H9 (cell line): ENCODE measurements around the gene SLC9A9. TPM values are rescaled to one million over a fixed set of nuclear protein-coding genes. Genes with fewer than 3 reads are reported as not detected.

Source experiments
- DNase-seq: peaks from one replicate; pipeline ENCODE4 v3.0.0-alpha.2; 2017
- H2AFZ ChIP-seq: one replicate; pipeline ENCODE4 v1.6.1; 2013; ENCODE audit warnings: mild to moderate bottlenecking, low read length, control low read depth, moderate library complexity
- H2AK5ac ChIP-seq: 2 replicates; pipeline ENCODE4 v1.6.1; 2013; ENCODE audit warnings: low read length, control low read depth, mixed read lengths; ENCODE audit not compliant: insufficient read length
- H2BK120ac ChIP-seq: one replicate; pipeline ENCODE4 v1.6.1; 2013; ENCODE audit warnings: low read depth, mild to moderate bottlenecking, low read length, control low read depth, inconsistent platforms; ENCODE audit not compliant: poor library complexity, severe bottlenecking
- H2BK12ac ChIP-seq: 2 replicates; pipeline ENCODE4 v1.6.1; 2013; ENCODE audit warnings: low read length, control low read depth, mixed read lengths, low read depth; ENCODE audit not compliant: insufficient read length
- H2BK15ac ChIP-seq: 2 replicates; pipeline ENCODE4 v1.6.1; 2013; ENCODE audit warnings: low read depth, low read length, control low read depth
- H2BK20ac ChIP-seq: one replicate; pipeline ENCODE4 v1.6.1; 2013; ENCODE audit warnings: low read depth, mild to moderate bottlenecking, low read length, control low read depth, inconsistent platforms; ENCODE audit not compliant: poor library complexity, severe bottlenecking
- H2BK5ac ChIP-seq: 2 replicates; pipeline ENCODE4 v1.6.1; 2013; ENCODE audit warnings: low read length, control low read depth, mixed read lengths; ENCODE audit not compliant: insufficient read length
- H3K14ac ChIP-seq: 2 replicates; pipeline ENCODE4 v1.6.1; 2013; ENCODE audit warnings: low read length, control low read depth; ENCODE audit not compliant: insufficient read depth
- H3K18ac ChIP-seq: 2 replicates; pipeline ENCODE4 v1.6.1; 2013; ENCODE audit warnings: low read depth, mild to moderate bottlenecking, mixed read lengths, low read length, control low read depth; ENCODE audit not compliant: insufficient read length
- H3K23ac ChIP-seq: 2 replicates; pipeline ENCODE4 v1.6.1; 2013; ENCODE audit warnings: low read length, control low read depth, mixed read lengths, low read depth; ENCODE audit not compliant: insufficient read length
- H3K23me2 ChIP-seq: 2 replicates; pipeline ENCODE4 v1.6.1; 2013; ENCODE audit warnings: low read depth, mild to moderate bottlenecking, mixed read lengths, low read length, control low read depth; ENCODE audit not compliant: insufficient read length, poor library complexity, severe bottlenecking
- H3K27ac ChIP-seq: 2 replicates; pipeline ENCODE4 v1.5.1; 2013; ENCODE audit warnings: low read length, control low read depth, mixed read lengths, low read depth; ENCODE audit not compliant: insufficient read length
- H3K27me3 ChIP-seq: 2 replicates; pipeline ENCODE4 v1.6.1; 2013; ENCODE audit warnings: low read length, control low read depth, inconsistent platforms; ENCODE audit not compliant: insufficient read depth
- H3K4ac ChIP-seq: 2 replicates; pipeline ENCODE4 v1.6.1; 2013; ENCODE audit warnings: low read depth, mild to moderate bottlenecking, control low read depth, inconsistent platforms, low read length, moderate library complexity
- H3K4me1 ChIP-seq: 2 replicates; pipeline ENCODE4 v1.6.1; 2013; ENCODE audit warnings: low read length, control low read depth, inconsistent platforms; ENCODE audit not compliant: insufficient read depth
- H3K4me2 ChIP-seq: 2 replicates; pipeline ENCODE4 v1.6.1; 2013; ENCODE audit warnings: low read length, control low read depth, mixed read lengths; ENCODE audit not compliant: insufficient read length, insufficient read depth
- H3K56ac ChIP-seq: 2 replicates; pipeline ENCODE4 v1.6.1; 2013; ENCODE audit warnings: low read depth, mild to moderate bottlenecking, mixed read lengths, low read length, control low read depth; ENCODE audit not compliant: insufficient read length
- H3K79me1 ChIP-seq: 2 replicates; pipeline ENCODE4 v1.6.1; 2013; ENCODE audit warnings: low read depth, mild to moderate bottlenecking, moderate library complexity, low read length, control low read depth, inconsistent platforms; ENCODE audit not compliant: insufficient read depth, poor library complexity, severe bottlenecking
- H3K79me2 ChIP-seq: 2 replicates; pipeline ENCODE4 v1.6.1; 2013; ENCODE audit warnings: low read length, control low read depth, inconsistent platforms; ENCODE audit not compliant: insufficient read depth
- H3K9ac ChIP-seq: 2 replicates; pipeline ENCODE4 v1.6.1; 2013; ENCODE audit warnings: low read length, control low read depth, mixed read lengths; ENCODE audit not compliant: insufficient read length; ENCODE audit errors: extremely low read depth
- H3K9me3 ChIP-seq: one replicate; pipeline ENCODE4 v1.6.1; 2013; ENCODE audit warnings: low read depth, low read length, inconsistent platforms; ENCODE audit not compliant: control insufficient read depth
- H3T11ph ChIP-seq: one replicate; pipeline ENCODE4 v1.6.1; 2013; ENCODE audit warnings: mild to moderate bottlenecking, low read length, control low read depth, inconsistent platforms
- H4K20me1 ChIP-seq: one replicate; pipeline ENCODE4 v1.6.1; 2013; ENCODE audit not compliant: control insufficient read depth, insufficient read length, insufficient read depth
- H4K5ac ChIP-seq: 2 replicates; pipeline ENCODE4 v1.6.1; 2013; ENCODE audit warnings: low read depth, mild to moderate bottlenecking, mixed read lengths, low read length, control low read depth; ENCODE audit not compliant: insufficient read length
- H4K8ac ChIP-seq: replicated peaks from 2 replicates; pipeline ENCODE4 v1.6.1; 2013; ENCODE audit warnings: low read length, control low read depth, mixed read lengths, low read depth; ENCODE audit not compliant: insufficient read length
- H4K91ac ChIP-seq: 2 replicates; pipeline ENCODE4 v1.6.1; 2013; ENCODE audit warnings: low read depth, mild to moderate bottlenecking, moderate library complexity, mixed read lengths, low read length, control low read depth; ENCODE audit not compliant: insufficient read length
- H3K27ac Mint-ChIP-seq, 3 experiments: 2 replicates in 2 of 3; 3 replicates in 1 of 3; pipeline ENCODE4 v1.8.0; 2020 to 2021; ENCODE audit warnings: mixed read lengths in 3 of 3, mild to moderate bottlenecking in 1 of 3, moderate library complexity in 1 of 3
- H3K27me3 Mint-ChIP-seq: 2 replicates; pipeline ENCODE4 v1.8.0; 2021; ENCODE audit warnings: low read depth, mild to moderate bottlenecking, moderate library complexity, mixed read lengths
- H3K36me3 Mint-ChIP-seq, 3 experiments: 2 replicates in 2 of 3; 3 replicates in 1 of 3; pipeline ENCODE4 v1.8.0; 2020 to 2021; ENCODE audit warnings: low read depth in 3 of 3, mixed read lengths in 3 of 3; ENCODE audit not compliant: insufficient read depth in 1 of 3
- H3K4me1 Mint-ChIP-seq, 2 experiments: 2 replicates each; pipeline ENCODE4 v1.8.0; 2020; ENCODE audit warnings: mixed read lengths in 2 of 2
- H3K4me3 Mint-ChIP-seq, 2 experiments: 2 replicates in 1 of 2; 3 replicates in 1 of 2; pipeline ENCODE4 v1.8.0; 2020 to 2021; ENCODE audit warnings: mild to moderate bottlenecking in 2 of 2, mixed read lengths in 2 of 2, moderate library complexity in 1 of 2
- H3K9me3 Mint-ChIP-seq, 2 experiments: 2 replicates in 1 of 2; 3 replicates in 1 of 2; pipeline ENCODE4 v1.8.0; 2020; ENCODE audit warnings: mild to moderate bottlenecking in 2 of 2, mixed read lengths in 2 of 2, moderate library complexity in 1 of 2
- CTCF ChIP-seq: fragments of 200-600 bp; sonication (generic); conservative IDR thresholded peaks from 3 replicates; pipeline ENCODE4 v1.8.0; 2021; ENCODE audit warnings: antibody characterized with exemption, mild to moderate bottlenecking
- WGBS: extraction: QIAGEN DNeasy Blood & Tissue Kit; methylation state at CpG from one replicate; pipeline ENCODE4 v1.1.7; 2013; ENCODE audit warnings: missing lambda C conversion rate, low lambda C conversion rate, mixed read lengths; ENCODE audit not compliant: insufficient read length; ENCODE audit errors: extremely low coverage; 5-methylcytosine and 5-hydroxymethylcytosine counted together
- total RNA-seq: library from RNA; stranded (reverse); gene quantifications from 2 replicates; pipeline ENCODE4 v1.2.1, GENCODE V29; 2021

Gene SLC9A9
- total RNA-seq, 1 experiment from 2014 or later = 0.35 TPM

GRCh38 chr3:143360244-143360643 lies 488.0 kb downstream of the SLC9A9 start:
- H3K27me3 Mint-ChIP-seq = no peaks in the 10 kb centered on the region
- WGBS = no CpG with 5 or more reads among the region's 2 CpGs

More at GRCh38 chr3:143360244-143360643, 488.0 kb downstream of the SLC9A9 start:
- no peak for TF ChIP-seq CTCF
- no peaks in the 10 kb centered on the region for H3K27me3 ChIP-seq
- no peaks in the 10 kb centered on the region for H3K9me3 ChIP-seq
- H3T11ph ChIP-seq = no peak overlapping the region
- Mint-ChIP-seq H3K4me3 (no peak overlapping the region), H3K4me1 (peaks cover 0 to 4% of the 10 kb centered on the region in 2 experiments; a peak in 2 of 4 replicates), H3K36me3 (no peaks in the 10 kb centered on the region), H3K27ac (no peak overlapping the region), H3K9me3 (no peaks in the 10 kb centered on the region)
- H3K14ac ChIP-seq = no peak overlapping the region
- no peak overlapping the region for H4K5ac ChIP-seq
- DNase-seq = no peak
- no peak overlapping the region for H2BK15ac ChIP-seq
- H4K8ac ChIP-seq = no peak overlapping the region
- no peaks in the 10 kb centered on the region for H3K79me2 ChIP-seq
- no peak overlapping the region for H2BK12ac ChIP-seq
- H3K23ac ChIP-seq = no peak overlapping the region
- no peak overlapping the region for H2BK5ac ChIP-seq
- no peaks in the 10 kb centered on the region for H4K20me1 ChIP-seq
- H3K18ac ChIP-seq = no peak overlapping the region
- no peaks in the 10 kb centered on the region for H3K4me1 ChIP-seq
- no peak overlapping the region for H2BK120ac ChIP-seq
- no peak overlapping the region for H2AFZ ChIP-seq
- no peaks in the 10 kb centered on the region for H3K23me2 ChIP-seq
- H4K91ac ChIP-seq = no peak overlapping the region
- H3K4me2 ChIP-seq = no peak overlapping the region
- H2BK20ac ChIP-seq = no peak overlapping the region
- no peak overlapping the region for H3K27ac ChIP-seq
- no peak overlapping the region for H2AK5ac ChIP-seq
- no peak overlapping the region for H3K9ac ChIP-seq
- H3K79me1 ChIP-seq = no peaks in the 10 kb centered on the region
- H3K4ac ChIP-seq = no peak overlapping the region
- no peak overlapping the region for H3K56ac ChIP-seq
